Effector memory CD4-positive, alpha-beta T cell (primary cell): Measurements from ENCODE around the gene TNFRSF8.

Experiments
- DNase-seq, 3 donors: peaks; one replicate each; pipeline ENCODE4 v3.0.0-alpha.2; 2020
- H3K27ac ChIP-seq: 2 replicates; pipeline ENCODE4 v1.7.0; 2013; ENCODE audit warnings: mild to moderate bottlenecking, low read length, moderate library complexity; ENCODE audit not compliant: insufficient read depth, poor library complexity, severe bottlenecking
- H3K27me3 ChIP-seq: replicated peaks from 2 replicates; pipeline ENCODE4 v1.7.0; 2013; ENCODE audit warnings: mild to moderate bottlenecking, low read length; ENCODE audit not compliant: insufficient read depth, control insufficient read depth, poor library complexity, severe bottlenecking
- H3K36me3 ChIP-seq: 2 replicates; pipeline ENCODE4 v1.7.0; 2013; ENCODE audit warnings: mild to moderate bottlenecking, low read length, moderate library complexity; ENCODE audit not compliant: control insufficient read depth, insufficient read depth
- H3K4me1 ChIP-seq: 2 replicates; pipeline ENCODE4 v1.7.0; 2013; ENCODE audit warnings: low read length, mild to moderate bottlenecking; ENCODE audit not compliant: control insufficient read depth, insufficient read depth, poor library complexity, severe bottlenecking
- H3K4me3 ChIP-seq: 2 replicates; pipeline ENCODE4 v1.7.0; 2013; ENCODE audit warnings: low read length, low read depth, mild to moderate bottlenecking; ENCODE audit not compliant: insufficient read depth, poor library complexity, severe bottlenecking
- H3K9me3 ChIP-seq: 2 replicates; pipeline ENCODE4 v1.7.0; 2013; ENCODE audit warnings: mild to moderate bottlenecking, low read length, moderate library complexity; ENCODE audit not compliant: control insufficient read depth

TNFRSF8 gene

GRCh38 chr1:12051361-12051760 lies 11.7 kb upstream of the TNFRSF8 start:
- Histone ChIP-seq H3K9me3 (no peaks in the 10 kb centered on the region), H3K27me3 (no peaks in the 10 kb centered on the region), H3K36me3 (no peaks in the 10 kb centered on the region), H3K4me3 (no peak overlapping the region), H3K4me1 (peaks cover 15% of the 10 kb centered on the region), H3K27ac (no peak overlapping the region)
- no peak for DNase-seq

GRCh38 chr1:12052008-12052573 lies 11.0 kb upstream of the TNFRSF8 start:
- H3K4me3 ChIP-seq, result no peak overlapping the region
- H3K36me3 ChIP-seq, result no peaks in the 10 kb centered on the region
- no peak overlapping the region for H3K27ac ChIP-seq

GRCh38 chr1:12052997-12053686 lies 10.0 kb upstream of the TNFRSF8 start:
- H3K4me1 ChIP-seq, result peaks cover 5% of the 10 kb centered on the region
- no peak for DNase-seq

More at GRCh38 chr1:12052008-12052573, 11.0 kb upstream of the TNFRSF8 start:
- Histone ChIP-seq H3K27me3 (no peaks in the 10 kb centered on the region), H3K9me3 (no peaks in the 10 kb centered on the region), H3K4me1 (peaks cover 11% of the 10 kb centered on the region)
- DNase-seq, result no peak

GRCh38 chr1:12053752-12054548 lies 9.2 kb upstream of the TNFRSF8 start:
- no peaks in the 10 kb centered on the region for H3K36me3 ChIP-seq
- H3K4me1 ChIP-seq, result peaks cover 5% of the 10 kb centered on the region
- H3K9me3 ChIP-seq, result no peaks in the 10 kb centered on the region
- H3K4me3 ChIP-seq, result no peak overlapping the region
- H3K27me3 ChIP-seq, result no peaks in the 10 kb centered on the region
- DNase-seq, result no peak
- H3K27ac ChIP-seq, result no peak overlapping the region

More at GRCh38 chr1:12052997-12053686, 10.0 kb upstream of the TNFRSF8 start:
- no peaks in the 10 kb centered on the region for H3K36me3 ChIP-seq
- H3K9me3 ChIP-seq, result no peaks in the 10 kb centered on the region
- no peak overlapping the region for H3K27ac ChIP-seq
- no peaks in the 10 kb centered on the region for H3K27me3 ChIP-seq
- no peak overlapping the region for H3K4me3 ChIP-seq

- no peak for DNase-seq
- H3K4me1 ChIP-seq, result peaks cover 5% of the 10 kb centered on the region
- H3K36me3 ChIP-seq, result no peaks in the 10 kb centered on the region
- H3K27me3 ChIP-seq, result no peaks in the 10 kb centered on the region
- H3K27ac ChIP-seq, result no peak overlapping the region
- no peaks in the 10 kb centered on the region for H3K9me3 ChIP-seq
- H3K4me3 ChIP-seq, result no peak overlapping the region
These were observed 7.8 kb upstream of the TNFRSF8 start for GRCh38 chr1:12055259-12055658.

- Histone ChIP-seq H3K36me3 (no peaks in the 10 kb centered on the region), H3K9me3 (no peaks in the 10 kb centered on the region), H3K27ac (no peak overlapping the region), H3K4me1 (peaks cover 5% of the 10 kb centered on the region), H3K4me3 (no peak overlapping the region), H3K27me3 (no peaks in the 10 kb centered on the region)
- no peak for DNase-seq
These were observed 6.7 kb upstream of the TNFRSF8 start for GRCh38 chr1:12056331-12056841.

- H3K27me3 ChIP-seq, result no peaks in the 10 kb centered on the region
- no peaks in the 10 kb centered on the region for H3K36me3 ChIP-seq
- H3K4me3 ChIP-seq, result no peak overlapping the region
- no peak overlapping the region for H3K27ac ChIP-seq
- no peaks in the 10 kb centered on the region for H3K4me1 ChIP-seq
- H3K9me3 ChIP-seq, result no peaks in the 10 kb centered on the region
- DNase-seq, result no peak
These were observed 5.7 kb upstream of the TNFRSF8 start for GRCh38 chr1:12057382-12057781.

- Histone ChIP-seq H3K27me3 (peaks cover 3% of the 10 kb centered on the region), H3K4me1 (peaks cover 3% of the 10 kb centered on the region), H3K36me3 (no peaks in the 10 kb centered on the region), H3K9me3 (no peaks in the 10 kb centered on the region), H3K4me3 (no peak overlapping the region), H3K27ac (no peak overlapping the region)
- DNase-seq, result no peak
These were observed 5.0 kb upstream of the TNFRSF8 start for GRCh38 chr1:12057940-12058687.

- DNase-seq, result no peak
- H3K27me3 ChIP-seq, result peaks cover 13% of the 10 kb centered on the region
- H3K4me3 ChIP-seq, result no peak overlapping the region
- H3K27ac ChIP-seq, result no peak overlapping the region
- H3K4me1 ChIP-seq, result peaks cover 14% of the 10 kb centered on the region
- H3K9me3 ChIP-seq, result no peaks in the 10 kb centered on the region
- H3K36me3 ChIP-seq, result no peaks in the 10 kb centered on the region
These were observed 3.9 kb upstream of the TNFRSF8 start for GRCh38 chr1:12059226-12059625.
